Muscle layer of colon (tissue), 2 donors: Measurements from ENCODE around the gene OPCML.

ENCODE experiments used
- H3K27ac ChIP-seq: one replicate; pipeline ENCODE4 v1.7.0; 2013; ENCODE audit warnings: low read depth, mild to moderate bottlenecking, low read length, moderate library complexity
- H3K27me3 ChIP-seq, 2 donors: one replicate each; pipeline ENCODE4 v1.7.0; 2013; ENCODE audit warnings: low read length in 2 of 2, mild to moderate bottlenecking in 2 of 2; ENCODE audit not compliant: insufficient read depth in 2 of 2, control insufficient read depth in 1 of 2
- H3K36me3 ChIP-seq: one replicate; pipeline ENCODE4 v1.7.0; 2013; ENCODE audit warnings: mild to moderate bottlenecking, low read length; ENCODE audit not compliant: insufficient read depth
- H3K4me1 ChIP-seq: one replicate; pipeline ENCODE4 v1.7.0; 2013; ENCODE audit warnings: mild to moderate bottlenecking, low read length; ENCODE audit not compliant: insufficient read depth
- H3K4me3 ChIP-seq, 2 donors: one replicate each; pipeline ENCODE4 v1.7.0; 2013; ENCODE audit warnings: low read length in 2 of 2, low read depth in 1 of 2, mild to moderate bottlenecking in 1 of 2, moderate library complexity in 1 of 2
- H3K9ac ChIP-seq: one replicate; pipeline ENCODE4 v1.7.0; 2013; ENCODE audit warnings: low read length
- H3K9me3 ChIP-seq: one replicate; pipeline ENCODE4 v1.7.0; 2013; ENCODE audit warnings: mild to moderate bottlenecking, low read length
- donor health status: abdominal sarcoma.
- donor health status: Adenocarcinoma of cecum.

OPCML gene

GRCh38 chr11:132892876-132893275, 639.4 kb downstream of the OPCML start:
- Histone ChIP-seq H3K9ac (no peak overlapping the region), H3K4me1 (no peaks in the 10 kb centered on the region), H3K9me3 (no peaks in the 10 kb centered on the region), H3K4me3 (no peak overlapping the region), H3K27me3 (no peaks in the 10 kb centered on the region), H3K27ac (no peak overlapping the region), H3K36me3 (no peaks in the 10 kb centered on the region)

DNA sequence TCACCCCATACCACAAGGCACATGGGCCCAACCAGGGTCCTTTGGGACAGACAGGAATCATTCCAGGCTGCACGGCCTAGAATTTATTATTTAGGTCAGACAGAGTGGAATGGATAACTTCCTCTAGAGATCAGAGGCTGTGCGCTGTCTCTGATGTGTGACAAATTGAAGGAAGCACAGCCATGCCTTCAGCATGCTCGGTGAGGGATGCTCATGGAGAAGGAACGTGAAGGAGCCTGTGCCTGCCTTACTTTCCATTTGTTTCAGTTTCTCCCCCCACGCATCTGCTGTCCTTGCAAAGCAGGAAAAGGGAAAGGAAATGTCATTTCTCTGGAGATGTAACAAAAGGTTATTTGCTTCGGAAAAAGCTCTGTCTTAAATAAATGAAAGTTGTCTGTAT, 644.1 kb downstream of the OPCML start:
- no peak overlapping the region for H3K9ac ChIP-seq
- H3K27me3 ChIP-seq: no peaks in the 10 kb centered on the region
- H3K36me3 ChIP-seq: no peaks in the 10 kb centered on the region
- no peak overlapping the region for H3K27ac ChIP-seq
- no peaks in the 10 kb centered on the region for H3K9me3 ChIP-seq
- H3K4me3 ChIP-seq: no peak overlapping the region
- H3K4me1 ChIP-seq: no peaks in the 10 kb centered on the region

- H3K9ac ChIP-seq: no peak overlapping the region
- H3K4me1 ChIP-seq: no peaks in the 10 kb centered on the region
- no peak overlapping the region for H3K4me3 ChIP-seq
- no peaks in the 10 kb centered on the region for H3K9me3 ChIP-seq
- no peaks in the 10 kb centered on the region for H3K27me3 ChIP-seq
- H3K27ac ChIP-seq: no peak overlapping the region
- no peaks in the 10 kb centered on the region for H3K36me3 ChIP-seq
These were observed 646.0 kb downstream of the OPCML start for GRCh38 chr11:132886335-132886734.

GRCh38 chr11:132883241-132883640, 649.1 kb downstream of the OPCML start:
- H3K36me3 ChIP-seq: no peaks in the 10 kb centered on the region
- H3K27ac ChIP-seq: no peak overlapping the region
- H3K27me3 ChIP-seq: no peaks in the 10 kb centered on the region
- no peaks in the 10 kb centered on the region for H3K9me3 ChIP-seq
- H3K4me3 ChIP-seq: no peak overlapping the region
- no peaks in the 10 kb centered on the region for H3K4me1 ChIP-seq
- H3K9ac ChIP-seq: no peak overlapping the region

DNA sequence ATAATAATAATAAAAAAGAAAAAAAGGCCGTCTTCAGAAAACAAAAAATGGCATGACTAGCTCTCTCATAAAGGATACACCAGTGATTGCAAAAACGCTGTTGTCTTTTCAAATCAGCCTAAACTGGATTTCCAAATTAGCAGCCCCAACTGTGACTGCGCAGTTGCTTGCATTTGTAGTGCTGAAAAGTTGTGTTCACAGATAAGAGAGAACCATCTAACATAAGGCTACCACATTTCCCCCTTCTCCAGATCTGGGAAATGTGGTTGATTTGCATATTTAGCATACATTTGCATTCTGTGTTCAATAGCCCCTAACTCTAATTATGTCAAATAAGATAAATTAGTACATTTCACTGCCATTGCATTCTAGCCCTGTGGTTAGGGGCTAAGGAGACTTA, 650.7 kb downstream of the OPCML start:
- Histone ChIP-seq H3K36me3 (no peaks in the 10 kb centered on the region), H3K9ac (no peak overlapping the region), H3K27me3 (no peaks in the 10 kb centered on the region), H3K9me3 (no peaks in the 10 kb centered on the region), H3K27ac (no peak overlapping the region), H3K4me1 (no peaks in the 10 kb centered on the region), H3K4me3 (no peak overlapping the region)

GRCh38 chr11:132878111-132878510, 654.2 kb downstream of the OPCML start:
- no peaks in the 10 kb centered on the region for H3K4me1 ChIP-seq
- no peaks in the 10 kb centered on the region for H3K27me3 ChIP-seq
- no peaks in the 10 kb centered on the region for H3K36me3 ChIP-seq
- H3K9me3 ChIP-seq: no peaks in the 10 kb centered on the region
- no peak overlapping the region for H3K9ac ChIP-seq
- H3K27ac ChIP-seq: no peak overlapping the region
- H3K4me3 ChIP-seq: no peak overlapping the region

DNA sequence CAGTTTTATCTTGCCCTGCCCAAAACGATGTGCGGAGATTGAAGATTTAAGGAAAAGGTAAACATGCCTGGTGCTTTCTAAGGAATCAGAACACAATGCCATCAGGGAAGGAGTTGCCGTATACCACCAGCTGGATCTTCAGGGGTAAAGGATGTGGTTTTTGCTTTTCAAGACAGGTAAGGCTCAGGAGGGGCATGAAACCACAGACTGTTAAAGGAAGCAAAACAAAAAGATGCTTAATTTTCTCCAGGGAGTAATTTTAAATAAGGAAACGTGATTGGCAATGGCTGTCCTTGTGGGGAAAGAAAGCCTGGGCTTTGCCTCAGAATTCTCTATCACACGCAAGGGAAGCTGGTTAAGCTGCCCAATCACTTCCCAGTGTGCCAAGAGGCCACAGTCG, 655.6 kb downstream of the OPCML start:
- H3K36me3 ChIP-seq: no peaks in the 10 kb centered on the region
- no peak overlapping the region for H3K4me3 ChIP-seq
- H3K9me3 ChIP-seq: no peaks in the 10 kb centered on the region
- H3K27me3 ChIP-seq: no peaks in the 10 kb centered on the region
- H3K4me1 ChIP-seq: no peaks in the 10 kb centered on the region
- no peak overlapping the region for H3K9ac ChIP-seq
- H3K27ac ChIP-seq: no peak overlapping the region

DNA sequence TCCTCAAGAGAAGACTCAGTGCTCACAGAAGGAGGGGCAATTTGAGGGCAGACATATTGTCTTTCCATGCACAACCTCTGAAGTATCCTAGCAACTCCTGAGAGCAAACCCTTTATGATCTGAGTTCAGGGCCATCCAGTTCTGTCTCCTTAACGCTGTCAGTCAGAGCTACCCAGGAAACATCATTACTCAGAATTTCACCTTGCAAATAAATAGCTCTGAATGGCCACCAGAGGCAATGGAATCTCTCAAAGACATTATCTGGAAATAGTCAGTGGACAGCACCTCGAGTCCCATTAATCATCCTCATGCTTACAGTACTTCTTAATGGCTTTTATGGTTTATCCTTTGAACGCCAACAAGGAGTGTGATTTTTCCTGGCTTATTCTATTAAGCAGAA, 656.1 kb downstream of the OPCML start:
- no peak overlapping the region for H3K27ac ChIP-seq
- H3K9me3 ChIP-seq: no peaks in the 10 kb centered on the region
- H3K4me3 ChIP-seq: no peak overlapping the region

GRCh38 chr11:132874638-132875037, 657.7 kb downstream of the OPCML start:
- no peaks in the 10 kb centered on the region for H3K27me3 ChIP-seq
- H3K27ac ChIP-seq: no peak overlapping the region
- no peaks in the 10 kb centered on the region for H3K9me3 ChIP-seq
- no peak overlapping the region for H3K4me3 ChIP-seq
- no peaks in the 10 kb centered on the region for H3K4me1 ChIP-seq
- H3K36me3 ChIP-seq: no peaks in the 10 kb centered on the region
- no peak overlapping the region for H3K9ac ChIP-seq

More for the DNA sequence above, 656.1 kb downstream of the OPCML start:
- no peaks in the 10 kb centered on the region for H3K36me3 ChIP-seq
- H3K9ac ChIP-seq: no peak overlapping the region
- no peaks in the 10 kb centered on the region for H3K27me3 ChIP-seq
- H3K4me1 ChIP-seq: no peaks in the 10 kb centered on the region

- H3K9ac ChIP-seq: no peak overlapping the region
- no peak overlapping the region for H3K27ac ChIP-seq
- H3K4me3 ChIP-seq: no peak overlapping the region
- H3K4me1 ChIP-seq: no peaks in the 10 kb centered on the region
- H3K9me3 ChIP-seq: no peaks in the 10 kb centered on the region
- H3K27me3 ChIP-seq: no peaks in the 10 kb centered on the region
- no peaks in the 10 kb centered on the region for H3K36me3 ChIP-seq
These were observed 658.5 kb downstream of the OPCML start for GRCh38 chr11:132873841-132874240.

DNA sequence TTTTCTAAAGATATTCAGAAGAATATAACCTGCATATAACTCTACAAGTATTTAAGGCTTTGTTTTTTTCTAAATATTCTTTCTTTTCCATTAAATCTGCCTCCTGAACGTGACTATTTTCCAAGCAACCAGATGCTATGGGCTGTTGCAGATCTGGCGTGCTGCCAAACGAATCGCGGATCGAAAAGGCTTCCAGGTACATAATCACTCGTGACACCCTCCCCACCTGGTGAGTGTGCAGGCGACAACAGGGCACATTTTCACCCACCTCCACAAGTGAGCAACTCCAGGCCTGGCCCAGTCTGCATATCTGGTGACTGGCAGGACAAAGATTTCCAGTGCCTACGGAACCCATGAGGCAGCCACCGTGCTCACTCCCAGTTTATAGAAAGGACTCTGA, 660.1 kb downstream of the OPCML start:
- Histone ChIP-seq H3K4me3 (no peak overlapping the region), H3K9me3 (no peaks in the 10 kb centered on the region), H3K4me1 (no peaks in the 10 kb centered on the region), H3K27me3 (no peaks in the 10 kb centered on the region), H3K27ac (no peak overlapping the region), H3K9ac (no peak overlapping the region), H3K36me3 (no peaks in the 10 kb centered on the region)

DNA sequence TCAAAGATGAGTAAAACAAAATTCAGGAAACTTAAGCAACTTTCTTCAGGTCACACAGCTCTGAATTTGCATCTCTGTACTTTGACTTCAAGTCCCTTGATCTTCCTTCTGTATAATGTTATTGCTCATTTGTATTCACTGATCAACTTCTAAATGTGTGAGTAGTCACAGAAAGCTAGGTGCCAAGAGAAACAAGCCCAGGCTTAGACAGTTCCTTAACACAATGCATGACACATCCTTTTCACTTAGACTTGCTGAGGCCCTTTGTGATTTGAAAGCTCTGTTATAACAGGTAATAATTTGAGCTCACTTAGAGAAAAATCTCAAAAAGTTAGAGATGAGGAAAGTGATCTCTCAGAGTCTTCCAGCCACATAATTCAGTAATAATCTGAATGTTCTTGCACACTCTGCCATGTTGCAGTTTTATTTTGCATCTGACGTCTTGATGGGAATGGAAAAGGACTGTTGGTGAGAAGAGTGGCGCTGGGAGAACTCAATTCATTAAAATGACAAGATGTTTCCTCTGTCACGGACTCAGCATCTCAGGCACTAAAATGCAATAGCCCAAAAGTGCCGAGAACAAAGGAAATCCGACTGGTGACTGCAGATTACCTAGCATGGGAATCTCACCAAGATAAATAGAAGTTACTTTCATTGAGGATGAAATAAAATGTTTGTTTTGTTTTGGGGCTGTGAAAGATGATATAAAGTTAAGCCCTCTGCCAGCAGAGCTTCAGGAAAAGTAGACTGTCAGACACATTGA, 665.3 kb downstream of the OPCML start:
- H3K4me3 ChIP-seq: no peak overlapping the region
- H3K27ac ChIP-seq: no peak overlapping the region
- H3K27me3 ChIP-seq: no peaks in the 10 kb centered on the region
- H3K9ac ChIP-seq: no peak overlapping the region
- H3K36me3 ChIP-seq: no peaks in the 10 kb centered on the region
- no peaks in the 10 kb centered on the region for H3K9me3 ChIP-seq
- no peaks in the 10 kb centered on the region for H3K4me1 ChIP-seq
